ENCODE measurements around the gene WDR70. TPM values are rescaled to one million over a fixed set of nuclear protein-coding genes. Genes with fewer than 3 reads are reported as not detected.

WDR70 gene
- polyA plus RNA-seq, 1 of the 3 experiments (the other 2 are of a cell fraction): 14.2 TPM

DNA sequence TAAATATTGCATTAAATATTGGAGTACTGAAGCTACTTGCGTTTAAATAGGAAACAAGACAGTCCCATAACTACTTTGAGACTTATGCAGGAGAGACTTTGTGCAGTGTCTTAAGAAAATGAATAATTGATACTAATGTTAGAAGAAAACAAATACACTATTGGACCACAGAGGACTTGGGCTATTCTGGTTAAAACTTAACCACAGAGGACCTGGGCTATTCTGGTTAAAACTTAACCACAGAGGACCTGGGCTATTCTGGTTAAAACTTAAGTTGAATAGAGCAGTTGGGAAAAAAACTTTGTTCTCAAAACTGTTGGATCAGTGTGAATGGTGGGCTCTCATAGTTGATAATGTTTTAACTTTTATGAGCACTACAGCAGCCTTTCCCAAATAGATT is 141.7 kb downstream of the WDR70 start:
- no peak overlapping the region for H3K4me3 ChIP-seq (ENCODE audit: low read depth in 2 of 2, low read length in 1 of 2)
- no peaks in the 10 kb centered on the region for H3K4me1 ChIP-seq (ENCODE audit: control insufficient read depth in 1 of 2, insufficient read depth in 2 of 2, low read depth in 1 of 2, low read length in 1 of 2)
- no peak overlapping the region for H2AFZ ChIP-seq (ENCODE audit: low read depth)
- H3K9me2 ChIP-seq: no peaks in the 10 kb centered on the region
- no peak for DNase-seq
- CTCF ChIA-PET: interaction anchor here (0.6 kb wide), 1 partner anchor 14 kb away, joined by 3 read pairs; no protein-coding TSS in a partner anchor
- H3K36me3 ChIP-seq (replicated peaks in 1 of 2; ENCODE audit: control insufficient read depth in 1 of 2, insufficient read depth in 2 of 2, low read length in 1 of 2): peaks cover 0 to 20% of the 10 kb centered on the region in 2 experiments
- H3F3A ChIP-seq (replicated peaks; ENCODE audit: insufficient read depth): peaks cover 4% of the 10 kb centered on the region
- H3K9me3 ChIP-seq: no peaks in the 10 kb centered on the region
- WGBS (ENCODE audit: low lambda C conversion rate): 89% methylated on average over 1 of the region's 1 CpG
- no peak overlapping the region for H3K9ac ChIP-seq
- no peaks in the 10 kb centered on the region for H4K20me1 ChIP-seq (ENCODE audit: insufficient read depth)
- POLR2A ChIA-PET: no interaction called here
- no peak overlapping the region for H3K27ac ChIP-seq (ENCODE audit: low read depth in 2 of 2, low read length in 1 of 2)
- no peak overlapping the region for H3K4me2 ChIP-seq
- no peaks in the 10 kb centered on the region for H3K79me2 ChIP-seq (ENCODE audit: insufficient read depth)
- TF ChIP-seq, protein P1, sequence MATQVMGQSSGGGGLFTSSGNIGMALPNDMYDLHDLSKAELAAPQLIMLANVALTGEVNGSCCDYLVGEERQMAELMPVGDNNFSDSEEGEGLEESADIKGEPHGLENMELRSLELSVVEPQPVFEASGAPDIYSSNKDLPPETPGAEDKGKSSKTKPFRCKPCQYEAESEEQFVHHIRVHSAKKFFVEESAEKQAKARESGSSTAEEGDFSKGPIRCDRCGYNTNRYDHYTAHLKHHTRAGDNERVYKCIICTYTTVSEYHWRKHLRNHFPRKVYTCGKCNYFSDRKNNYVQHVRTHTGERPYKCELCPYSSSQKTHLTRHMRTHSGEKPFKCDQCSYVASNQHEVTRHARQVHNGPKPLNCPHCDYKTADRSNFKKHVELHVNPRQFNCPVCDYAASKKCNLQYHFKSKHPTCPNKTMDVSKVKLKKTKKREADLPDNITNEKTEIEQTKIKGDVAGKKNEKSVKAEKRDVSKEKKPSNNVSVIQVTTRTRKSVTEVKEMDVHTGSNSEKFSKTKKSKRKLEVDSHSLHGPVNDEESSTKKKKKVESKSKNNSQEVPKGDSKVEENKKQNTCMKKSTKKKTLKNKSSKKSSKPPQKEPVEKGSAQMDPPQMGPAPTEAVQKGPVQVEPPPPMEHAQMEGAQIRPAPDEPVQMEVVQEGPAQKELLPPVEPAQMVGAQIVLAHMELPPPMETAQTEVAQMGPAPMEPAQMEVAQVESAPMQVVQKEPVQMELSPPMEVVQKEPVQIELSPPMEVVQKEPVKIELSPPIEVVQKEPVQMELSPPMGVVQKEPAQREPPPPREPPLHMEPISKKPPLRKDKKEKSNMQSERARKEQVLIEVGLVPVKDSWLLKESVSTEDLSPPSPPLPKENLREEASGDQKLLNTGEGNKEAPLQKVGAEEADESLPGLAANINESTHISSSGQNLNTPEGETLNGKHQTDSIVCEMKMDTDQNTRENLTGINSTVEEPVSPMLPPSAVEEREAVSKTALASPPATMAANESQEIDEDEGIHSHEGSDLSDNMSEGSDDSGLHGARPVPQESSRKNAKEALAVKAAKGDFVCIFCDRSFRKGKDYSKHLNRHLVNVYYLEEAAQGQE (IDR thresholded peaks at IDR 0.05; ENCODE audit: low read depth, low read length): no peak
- no peak for TF ChIP-seq IRF3 (IDR thresholded peaks at IDR 0.05; ENCODE audit: low read depth, low read length)
- TF ChIP-seq RXRA (IDR thresholded peaks at IDR 0.05; ENCODE audit: borderline replicate concordance, low read depth): no peak
- no peak for TF ChIP-seq JUND (IDR thresholded peaks at IDR 0.05)
- TF ChIP-seq TEAD4 (IDR thresholded peaks at IDR 0.05; ENCODE audit: borderline replicate concordance, insufficient read depth): no peak
- no peak for TF ChIP-seq ZBTB33 (IDR thresholded peaks at IDR 0.05; ENCODE audit: borderline replicate concordance, low read depth)
- no peak for TF ChIP-seq FOSL2 (IDR thresholded peaks at IDR 0.05; ENCODE audit: borderline replicate concordance, low read depth)
- no peak for TF ChIP-seq RFX5 (IDR thresholded peaks at IDR 0.05; ENCODE audit: low read length)
- no peak for TF ChIP-seq POLR2AphosphoS5 (IDR thresholded peaks at IDR 0.05; ENCODE audit: low read depth, low read length)
- no peak for TF ChIP-seq MEF2A (IDR thresholded peaks at IDR 0.05; ENCODE audit: borderline replicate concordance, low read depth)
- no peaks in the 10 kb centered on the region for H3K27me3 ChIP-seq (ENCODE audit: insufficient read depth)
